ENCODE data around the gene UNC93B1. TPM values are rescaled to one million over a fixed set of nuclear protein-coding genes. Genes with fewer than 3 reads are reported as not detected.
A peak's percentile ranks its signal among the peaks of the same experiment; 100 is the strongest.
"Not testable (repeated sequence)": the region's sequence is repeated elsewhere in the genome, so short reads cannot be mapped to it uniquely, and the experiment has no call there.

The UNC93B1 gene
- total RNA-seq, 2 donors from 2014 or later: 24.7 to 27.2 TPM

GRCh38 chr11:68002938-68003845 lies 705 bp downstream of the UNC93B1 start:
- DNase-seq (peak; percentile 47 to 49 (median 48)), ATAC-seq (peak; percentile 84)
- Mint-ChIP-seq H3K4me1 (peaks cover 14% of the 10 kb centered on the region), H3K4me3 (peak overlapping the region; percentile 91), H3K27me3 (no peaks in the 10 kb centered on the region), H3K27ac (peak overlapping the region; percentile 41), H3K36me3 (ENCODE audit: low read depth) (no peaks in the 10 kb centered on the region)
- no peaks in the 10 kb centered on the region for H3K9me3 ChIP-seq (ENCODE audit: control insufficient read depth, low read length, poor library complexity, severe bottlenecking)

DNA sequence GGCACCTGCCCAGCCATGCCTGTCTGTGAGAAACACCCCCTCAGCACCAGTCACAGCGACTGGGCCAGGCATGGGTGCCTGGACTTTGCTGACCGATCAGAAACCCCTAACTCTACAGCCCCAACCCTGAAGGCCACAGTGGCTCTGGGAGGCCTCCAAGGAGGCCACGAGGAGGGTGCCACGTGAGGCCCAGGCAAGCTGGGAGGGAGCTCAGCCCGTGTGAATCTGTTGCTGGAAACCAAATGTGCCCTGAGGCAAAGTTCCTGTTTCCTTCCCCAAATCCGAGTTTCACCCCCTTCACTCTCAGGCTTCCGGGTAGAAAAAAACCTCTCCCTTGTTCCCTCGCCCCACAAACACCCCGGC lies 1.3 kb downstream of the UNC93B1 start:
- Mint-ChIP-seq H3K4me3 (peak overlapping the region; percentile 75), H3K27ac (peak overlapping the region; percentile 41), H3K36me3 (ENCODE audit: low read depth) (no peaks in the 10 kb centered on the region), H3K4me1 (peaks cover 16% of the 10 kb centered on the region), H3K27me3 (no peaks in the 10 kb centered on the region)
- no peaks in the 10 kb centered on the region for H3K9me3 ChIP-seq (ENCODE audit: control insufficient read depth, low read length, poor library complexity, severe bottlenecking)
- ATAC-seq: no peak
- DNase-seq: no peak

DNA sequence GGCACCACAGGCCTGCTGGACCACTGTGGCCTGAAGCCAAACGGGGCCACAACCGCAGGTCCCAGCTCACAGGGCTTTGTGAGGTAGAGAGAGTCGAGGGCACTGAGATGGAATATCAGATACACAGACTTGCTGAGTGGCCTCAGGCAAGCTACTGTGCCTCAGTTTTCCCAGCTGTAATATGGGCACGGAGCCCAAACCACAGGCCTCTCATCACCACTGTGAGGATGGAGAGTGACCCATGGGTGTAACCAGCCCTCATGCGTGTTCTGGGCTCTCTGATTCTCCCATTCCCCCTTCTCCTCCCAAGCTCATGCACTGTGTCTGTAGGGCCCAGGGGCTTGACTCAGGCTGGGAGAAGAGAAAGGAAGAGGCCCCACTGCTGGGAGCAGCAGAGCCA lies 4.2 kb downstream of the UNC93B1 start:
- H3K36me3 Mint-ChIP-seq (ENCODE audit: low read depth): no peaks in the 10 kb centered on the region
- H3K27me3 Mint-ChIP-seq: no peaks in the 10 kb centered on the region
- peaks cover 22% of the 10 kb centered on the region for H3K4me1 Mint-ChIP-seq
- DNase-seq: no peak
- peak overlapping the region; percentile 24 for H3K27ac Mint-ChIP-seq
- H3K4me3 Mint-ChIP-seq: no peak overlapping the region
- no peak for ATAC-seq
- H3K9me3 ChIP-seq (ENCODE audit: control insufficient read depth, low read length, poor library complexity, severe bottlenecking): no peaks in the 10 kb centered on the region

DNA sequence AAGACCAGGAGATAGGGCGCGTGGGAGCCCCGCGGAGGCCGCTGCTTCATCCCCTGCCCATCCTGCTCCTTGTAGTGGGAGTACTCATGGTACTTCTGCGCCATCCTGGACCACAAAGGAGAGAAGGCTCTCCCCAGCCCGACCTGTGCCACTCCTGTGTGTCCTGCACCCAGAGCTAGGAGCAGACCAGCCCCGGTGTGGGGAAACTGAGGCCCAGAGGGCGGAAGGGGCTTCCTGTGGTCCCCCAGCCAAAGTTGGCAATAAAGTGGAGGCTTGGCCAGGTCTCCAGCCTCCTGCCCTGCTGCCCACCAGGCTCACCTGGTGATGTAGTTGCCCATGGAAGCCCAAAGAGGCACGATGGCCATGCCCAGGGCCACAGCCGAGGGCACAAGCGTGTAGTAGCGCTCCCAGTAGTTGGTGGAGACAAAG lies 4.7 kb downstream of the UNC93B1 start:
- H3K9me3 ChIP-seq (ENCODE audit: control insufficient read depth, low read length, poor library complexity, severe bottlenecking): no peaks in the 10 kb centered on the region
- no peaks in the 10 kb centered on the region for H3K27me3 Mint-ChIP-seq
- H3K4me3 Mint-ChIP-seq: no peak overlapping the region
- DNase-seq (no peak), ATAC-seq (no peak)
- H3K4me1 Mint-ChIP-seq: peaks cover 24% of the 10 kb centered on the region
- H3K27ac Mint-ChIP-seq: no peak overlapping the region
- H3K36me3 Mint-ChIP-seq (ENCODE audit: low read depth): no peaks in the 10 kb centered on the region

GRCh38 chr11:67998150-67999045 lies 5.5 kb downstream of the UNC93B1 start:
- no peak for DNase-seq
- peak; percentile 50 for ATAC-seq
- Mint-ChIP-seq H3K4me1 (peaks cover 26% of the 10 kb centered on the region), H3K36me3 (ENCODE audit: low read depth) (no peaks in the 10 kb centered on the region), H3K27me3 (no peaks in the 10 kb centered on the region), H3K27ac (peak overlapping the region; percentile 62), H3K4me3 (peak overlapping the region; percentile 80)
- H3K9me3 ChIP-seq (ENCODE audit: control insufficient read depth, low read length, poor library complexity, severe bottlenecking): no peaks in the 10 kb centered on the region

DNA sequence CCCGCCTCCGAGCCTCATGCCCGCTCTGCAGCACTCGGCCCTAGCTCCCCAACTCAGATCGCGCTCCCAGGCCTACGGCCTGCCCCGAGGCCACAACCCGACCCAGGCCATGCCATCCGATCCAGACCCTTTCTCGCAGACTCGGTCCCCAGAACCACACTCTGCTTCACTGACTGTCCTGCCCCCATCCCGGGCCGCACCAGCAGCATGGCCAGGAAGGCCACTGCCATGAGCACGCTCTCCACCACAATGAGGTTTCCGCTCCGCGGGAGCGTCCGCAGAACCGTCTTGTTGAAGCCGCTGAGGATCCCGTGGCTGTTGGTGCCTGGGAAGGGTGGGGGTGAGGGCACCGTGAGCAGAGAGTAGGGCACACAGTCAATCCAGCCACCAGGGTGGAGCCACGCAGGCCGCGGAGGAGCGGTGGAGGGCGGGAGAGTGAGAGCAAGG lies 6.4 kb downstream of the UNC93B1 start:
- H3K4me1 Mint-ChIP-seq: peaks cover 26% of the 10 kb centered on the region
- ATAC-seq (no peak), DNase-seq (no peak)
- no peaks in the 10 kb centered on the region for H3K36me3 Mint-ChIP-seq (ENCODE audit: low read depth)
- H3K27ac Mint-ChIP-seq: no peak overlapping the region
- H3K4me3 Mint-ChIP-seq: peak overlapping the region; percentile 52
- H3K9me3 ChIP-seq (ENCODE audit: control insufficient read depth, low read length, poor library complexity, severe bottlenecking): no peaks in the 10 kb centered on the region
- H3K27me3 Mint-ChIP-seq: no peaks in the 10 kb centered on the region

GRCh38 chr11:67996622-67997474 lies 7.0 kb downstream of the UNC93B1 start:
- no peaks in the 10 kb centered on the region for H3K27me3 Mint-ChIP-seq
- H3K9me3 ChIP-seq (ENCODE audit: control insufficient read depth, low read length, poor library complexity, severe bottlenecking): no peaks in the 10 kb centered on the region
- DNase-seq (no peak), ATAC-seq (peak; percentile 72)
- H3K36me3 Mint-ChIP-seq (ENCODE audit: low read depth): no peaks in the 10 kb centered on the region
- H3K4me3 Mint-ChIP-seq: peak overlapping the region; percentile 52
- H3K27ac Mint-ChIP-seq: no peak overlapping the region
- peaks cover 24% of the 10 kb centered on the region for H3K4me1 Mint-ChIP-seq

- ATAC-seq (no peak), DNase-seq (no peak)
- no peaks in the 10 kb centered on the region for H3K9me3 ChIP-seq (ENCODE audit: control insufficient read depth, low read length, poor library complexity, severe bottlenecking)
- Mint-ChIP-seq H3K4me1 (peaks cover 24% of the 10 kb centered on the region), H3K27me3 (no peaks in the 10 kb centered on the region), H3K36me3 (ENCODE audit: low read depth) (no peaks in the 10 kb centered on the region), H3K27ac (no peak overlapping the region), H3K4me3 (no peak overlapping the region)
Measured at GRCh38 chr11:67996051-67996450, 7.8 kb downstream of the UNC93B1 start.

DNA sequence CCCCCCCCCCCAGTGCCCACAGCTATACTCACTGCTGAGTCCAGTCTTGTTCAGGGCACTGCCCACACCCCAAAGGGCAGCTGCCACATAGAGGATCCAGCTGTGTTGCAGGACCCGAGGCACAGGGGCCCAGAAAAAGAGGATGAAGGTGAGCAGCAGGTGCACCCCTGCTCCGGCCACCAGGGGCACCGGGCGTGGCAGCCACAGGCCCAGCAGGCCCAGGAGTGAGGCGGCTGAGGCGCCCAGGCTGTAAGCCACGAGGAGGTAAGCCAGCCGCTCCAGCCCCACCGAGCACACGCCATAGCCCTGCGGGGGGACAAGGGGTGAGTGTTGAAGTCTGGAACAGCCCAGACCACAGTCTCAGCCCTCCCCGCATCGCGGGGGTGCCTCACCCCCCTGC lies 8.3 kb downstream of the UNC93B1 start:
- H3K4me3 Mint-ChIP-seq; H3K27me3 Mint-ChIP-seq; DNase-seq; ATAC-seq; H3K36me3 Mint-ChIP-seq (ENCODE audit: low read depth); H3K27ac Mint-ChIP-seq; H3K9me3 ChIP-seq (ENCODE audit: control insufficient read depth, low read length, poor library complexity, severe bottlenecking): not testable (repeated sequence)
- H3K4me1 Mint-ChIP-seq: peaks cover 24% of the 10 kb centered on the region

DNA sequence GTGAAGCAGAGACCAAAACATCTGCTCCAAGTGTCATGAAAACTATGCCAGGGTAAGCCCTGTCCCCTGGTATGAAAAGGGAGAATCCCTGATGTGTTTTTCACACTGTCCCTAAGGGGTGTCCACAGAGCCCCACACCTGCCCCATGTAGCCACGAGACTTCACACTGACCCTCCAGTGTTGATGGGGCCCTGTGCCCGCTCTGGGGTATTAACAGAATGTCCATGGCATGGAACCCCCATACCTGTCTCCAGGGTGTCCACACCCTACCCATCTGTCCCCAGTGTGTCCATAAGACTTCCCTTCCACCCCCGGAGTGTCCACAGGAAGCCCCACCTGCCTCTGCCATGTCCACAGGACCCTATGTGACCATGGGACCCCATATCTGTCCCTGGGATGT lies 8.8 kb downstream of the UNC93B1 start:
- not testable (repeated sequence) for H3K4me3 Mint-ChIP-seq, ATAC-seq
- H3K4me1 Mint-ChIP-seq: peaks cover 24% of the 10 kb centered on the region

DNA sequence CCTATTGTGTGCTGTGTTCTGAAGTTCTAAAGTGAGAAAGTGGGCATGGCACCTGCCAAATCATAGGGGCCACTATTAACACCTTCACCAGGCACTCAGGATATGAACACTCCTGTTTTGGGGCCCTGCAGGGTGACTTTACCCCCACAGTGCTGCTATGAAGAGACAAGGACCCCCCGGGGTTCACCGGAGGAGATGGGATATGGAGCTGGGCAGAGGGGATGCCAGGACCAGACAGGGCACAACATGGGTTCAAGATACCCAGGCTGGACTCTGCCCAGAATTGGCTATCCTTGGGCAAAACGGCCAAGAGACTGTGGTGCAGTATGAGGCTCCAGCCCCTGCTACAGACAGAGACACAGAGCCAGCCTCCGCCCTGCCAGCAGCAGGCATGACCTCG lies 9.5 kb downstream of the UNC93B1 start:
- ATAC-seq: not testable (repeated sequence)

More for the DNA sequence above, 8.8 kb downstream of the UNC93B1 start:
- H3K27me3 Mint-ChIP-seq; H3K9me3 ChIP-seq (ENCODE audit: control insufficient read depth, low read length, poor library complexity, severe bottlenecking); H3K36me3 Mint-ChIP-seq (ENCODE audit: low read depth); DNase-seq; H3K27ac Mint-ChIP-seq: not testable (repeated sequence)

GRCh38 chr11:67993821-67994220 lies 10.1 kb downstream of the UNC93B1 start:
- not testable (repeated sequence) for H3K27me3 Mint-ChIP-seq; ATAC-seq; H3K9me3 ChIP-seq (ENCODE audit: control insufficient read depth, low read length, poor library complexity, severe bottlenecking); H3K4me3 Mint-ChIP-seq; H3K36me3 Mint-ChIP-seq (ENCODE audit: low read depth); H3K27ac Mint-ChIP-seq
- DNase-seq: peak in 2 of 3 donors; percentile 19 to 33
- H3K4me1 Mint-ChIP-seq: peaks cover 24% of the 10 kb centered on the region

More for the DNA sequence above, 9.5 kb downstream of the UNC93B1 start:
- DNase-seq; H3K9me3 ChIP-seq (ENCODE audit: control insufficient read depth, low read length, poor library complexity, severe bottlenecking); H3K4me3 Mint-ChIP-seq; H3K27ac Mint-ChIP-seq; H3K27me3 Mint-ChIP-seq; H3K36me3 Mint-ChIP-seq (ENCODE audit: low read depth): not testable (repeated sequence)
- H3K4me1 Mint-ChIP-seq: peaks cover 24% of the 10 kb centered on the region
